ENCODE measurements around the gene PCDHB6. TPM values are rescaled to one million over a fixed set of nuclear protein-coding genes. Genes with fewer than 3 reads are reported as not detected.
"Not testable (repeated sequence)": the region's sequence is repeated elsewhere in the genome, so short reads cannot be mapped to it uniquely, and the experiment has no call there.

Gene PCDHB6
- total and polyA plus RNA-seq, 8 donors = 0.31 to 0.55 (median 0.47) TPM

GRCh38 chr5:141119250-141119649, 30.6 kb upstream of the PCDHB6 start:
- 35 to 38% methylated on average over 2 of the region's 2 CpGs for WGBS, 2 donors
- intact Hi-C loops (cut with DNase I) = no loop called here
- H3K27me3 ChIP-seq = no peaks in the 10 kb centered on the region
- FAIRE-seq = no peak
- no peaks in the 10 kb centered on the region for H3K4me1 ChIP-seq
- no peak for TF ChIP-seq CTCF (IDR thresholded peaks at IDR 0.05)
- no peak for DNase-seq
- peaks cover 0 to 3% (median 0%) of the 10 kb centered on the region in 4 donors for H3K9me3 ChIP-seq
- no peak for ATAC-seq
- H3K36me3 ChIP-seq = no peaks in the 10 kb centered on the region
- no peak overlapping the region for H3K4me3 ChIP-seq
- H3K27ac ChIP-seq = no peak overlapping the region

GRCh38 chr5:141121563-141121962, 28.3 kb upstream of the PCDHB6 start, which contains the start of gene PCDHB4:
Gene PCDHB4, plus strand, starts transcription at chr5:141121818. Its CDS starts 181 bp downstream, at chr5:141121999.
- Histone ChIP-seq H3K36me3 (no peaks in the 10 kb centered on the region), H3K4me3 (peak within 1 kb of the TSS in 3 of 4 donors; percentile 13 to 51 (median 27)), H3K27ac (peak within 1 kb of the TSS; percentile 3 to 57 (median 12)), H3K9me3 (no peaks in the 10 kb centered on the region), H3K4me1 (peaks cover 0 to 4% (median 0%) of the 10 kb centered on the region in 3 donors), H3K27me3 (no peaks in the 10 kb centered on the region)
- intact Hi-C loops (cut with DNase I) = no loop called here
- TF ChIP-seq CTCF (IDR thresholded peaks at IDR 0.05) = peak in 2 of 4 donors; percentile 27 to 28
- no peak for FAIRE-seq
- WGBS, 2 donors = 12% methylated on average over 16 of the region's 16 CpGs
- DNase-seq = peak in 5 of 6 donors; percentile 35 to 69 (median 45)
- ATAC-seq = peak; percentile 81 to 95 (median 91)

DNA sequence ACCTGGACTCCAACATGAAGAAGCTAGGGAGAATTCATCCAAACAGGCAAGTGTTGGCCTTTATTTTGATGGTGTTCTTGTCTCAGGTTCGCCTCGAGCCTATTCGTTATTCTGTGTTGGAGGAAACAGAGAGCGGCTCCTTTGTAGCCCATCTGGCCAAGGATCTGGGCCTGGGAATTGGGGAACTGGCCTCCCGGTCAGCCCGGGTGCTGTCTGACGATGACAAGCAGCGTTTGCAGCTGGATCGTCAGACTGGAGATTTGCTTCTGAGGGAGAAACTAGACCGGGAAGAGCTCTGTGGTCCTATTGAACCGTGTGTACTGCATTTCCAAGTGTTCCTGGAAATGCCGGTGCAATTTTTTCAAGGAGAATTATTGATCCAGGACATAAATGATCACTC, 27.9 kb upstream of the PCDHB6 start:
- FAIRE-seq = no peak
- no peak for TF ChIP-seq CTCF (IDR thresholded peaks at IDR 0.05)
- ATAC-seq = peak; percentile 53 to 85 (median 76)
- H3K4me1 ChIP-seq = peaks cover 0 to 4% (median 0%) of the 10 kb centered on the region in 3 donors
- H3K4me3 ChIP-seq = peak overlapping the region in 3 of 4 donors; percentile 13 to 51 (median 27)
- intact Hi-C loops (cut with DNase I) = no loop called here
- H3K36me3 ChIP-seq = no peaks in the 10 kb centered on the region
- 26 to 34% methylated on average over 12 of the region's 12 CpGs for WGBS, 2 donors
- H3K27me3 ChIP-seq = no peaks in the 10 kb centered on the region
- H3K9me3 ChIP-seq = no peaks in the 10 kb centered on the region
- DNase-seq = no peak
- H3K27ac ChIP-seq = peak overlapping the region; percentile 3 to 57 (median 12)

- ATAC-seq; FAIRE-seq; intact Hi-C loops (cut with DNase I); H3K36me3 ChIP-seq; H3K4me1 ChIP-seq; H3K9me3 ChIP-seq; H3K27ac ChIP-seq; H3K4me3 ChIP-seq; H3K27me3 ChIP-seq; DNase-seq: not testable (repeated sequence)
- 38 to 42% methylated on average over 38 to 69 of the region's 73 CpGs for WGBS, 2 donors
Observed at GRCh38 chr5:141123396-141124135, 26.3 kb upstream of the PCDHB6 start.

GRCh38 chr5:141127305-141127704, 22.6 kb upstream of the PCDHB6 start:
- WGBS, 2 donors = 80 to 90% methylated on average over 1 of the region's 1 CpG
- TF ChIP-seq CTCF (IDR thresholded peaks at IDR 0.05) = no peak
- Histone ChIP-seq H3K9me3 (no peaks in the 10 kb centered on the region), H3K27ac (no peak overlapping the region), H3K27me3 (no peaks in the 10 kb centered on the region), H3K4me3 (no peak overlapping the region), H3K4me1 (peaks cover 0 to 4% (median 0%) of the 10 kb centered on the region in 3 donors), H3K36me3 (no peaks in the 10 kb centered on the region)
- ATAC-seq = no peak
- intact Hi-C loops (cut with DNase I) = no loop called here
- DNase-seq = no peak
- FAIRE-seq = no peak
